Measurements from ENCODE around the gene OSBPL10. TPM values are rescaled to one million over a fixed set of nuclear protein-coding genes. Genes with fewer than 3 reads are reported as not detected.
A peak's percentile ranks its signal among the peaks of the same experiment; 100 is the strongest.

Gene OSBPL10
- total and polyA plus RNA-seq, 3 donors from 2014 or later = 113 to 175 (median 160) TPM

GRCh38 chr3:31636694-31637442 is 344.2 kb downstream of the OSBPL10 start:
- intact Hi-C loops (cut with DNase I; ENCODE audit: low total_unique reads) = no loop called here
- no peak for DNase-seq
- no peaks in the 10 kb centered on the region for H3K27me3 ChIP-seq
- no peak for TF ChIP-seq CTCF (IDR thresholded peaks at IDR 0.05)
- H3K36me3 ChIP-seq (ENCODE audit: low read depth, missing control alignments) = no peaks in the 10 kb centered on the region
- no peak overlapping the region for H3K27ac ChIP-seq
- no peaks in the 10 kb centered on the region for H3K9me3 ChIP-seq
- WGBS, 2 donors = 45 to 52% methylated on average over 2 of the region's 2 CpGs
- no peak overlapping the region for H3K4me3 ChIP-seq
- H3K4me1 ChIP-seq = no peaks in the 10 kb centered on the region

GRCh38 chr3:31636049-31636448 is 345.0 kb downstream of the OSBPL10 start:
- 66 to 76% methylated on average over 4 of the region's 4 CpGs for WGBS, 2 donors

GRCh38 chr3:31635545-31635944 is 345.5 kb downstream of the OSBPL10 start:
- DNase-seq = no peak
- peak overlapping the region in 1 of 2 donors; percentile 11 for H3K27ac ChIP-seq
- H3K9me3 ChIP-seq = no peaks in the 10 kb centered on the region
- H3K4me3 ChIP-seq = no peak overlapping the region
- no peaks in the 10 kb centered on the region for H3K27me3 ChIP-seq
- intact Hi-C loops (cut with DNase I; ENCODE audit: low total_unique reads) = no loop called here
- TF ChIP-seq CTCF (IDR thresholded peaks at IDR 0.05) (no peak), POLR2A (IDR thresholded peaks at IDR 0.05) (no peak)
- no peaks in the 10 kb centered on the region for H3K36me3 ChIP-seq (ENCODE audit: low read depth, missing control alignments)
- H3K4me1 ChIP-seq = no peaks in the 10 kb centered on the region
- WGBS, 2 donors = 29 to 47% methylated on average over 1 of the region's 1 CpG

More at GRCh38 chr3:31636049-31636448, 345.0 kb downstream of the OSBPL10 start:
- intact Hi-C loops (cut with DNase I; ENCODE audit: low total_unique reads) = no loop called here
- DNase-seq = no peak
- no peaks in the 10 kb centered on the region for H3K36me3 ChIP-seq (ENCODE audit: low read depth, missing control alignments)
- no peak overlapping the region for H3K4me3 ChIP-seq
- peak overlapping the region in 1 of 2 donors; percentile 11 for H3K27ac ChIP-seq
- no peak for TF ChIP-seq POLR2A (IDR thresholded peaks at IDR 0.05)
- TF ChIP-seq CTCF (IDR thresholded peaks at IDR 0.05) = no peak
- H3K27me3 ChIP-seq = no peaks in the 10 kb centered on the region
- H3K9me3 ChIP-seq = no peaks in the 10 kb centered on the region
- no peaks in the 10 kb centered on the region for H3K4me1 ChIP-seq

- WGBS, 2 donors = 71 to 86% methylated on average over 2 of the region's 2 CpGs
- TF ChIP-seq CTCF (IDR thresholded peaks at IDR 0.05) (no peak), POLR2A (IDR thresholded peaks at IDR 0.05) (no peak)
Observed at GRCh38 chr3:31634476-31634875, 346.6 kb downstream of the OSBPL10 start.

GRCh38 chr3:31629054-31629453 is 352.0 kb downstream of the OSBPL10 start:
- no peaks in the 10 kb centered on the region for H3K9me3 ChIP-seq
- no peaks in the 10 kb centered on the region for H3K27me3 ChIP-seq
- no peak for TF ChIP-seq CTCF (IDR thresholded peaks at IDR 0.05)
- no peak for TF ChIP-seq POLR2A (IDR thresholded peaks at IDR 0.05)
- no peaks in the 10 kb centered on the region for H3K4me1 ChIP-seq
- no peak overlapping the region for H3K27ac ChIP-seq
- H3K4me3 ChIP-seq = no peak overlapping the region
- H3K36me3 ChIP-seq (ENCODE audit: low read depth, missing control alignments) = no peaks in the 10 kb centered on the region
- DNase-seq = no peak
- 88 to 94% methylated on average over 5 of the region's 5 CpGs for WGBS, 2 donors
- intact Hi-C loops (cut with DNase I; ENCODE audit: low total_unique reads) = no loop called here

More at GRCh38 chr3:31634476-31634875, 346.6 kb downstream of the OSBPL10 start:
- intact Hi-C loops (cut with DNase I; ENCODE audit: low total_unique reads) = no loop called here
- H3K9me3 ChIP-seq = no peaks in the 10 kb centered on the region
- no peak overlapping the region for H3K27ac ChIP-seq
- DNase-seq = no peak
- H3K27me3 ChIP-seq = no peaks in the 10 kb centered on the region
- H3K4me1 ChIP-seq = no peaks in the 10 kb centered on the region
- H3K36me3 ChIP-seq (ENCODE audit: low read depth, missing control alignments) = no peaks in the 10 kb centered on the region
- no peak overlapping the region for H3K4me3 ChIP-seq
